SK-N-SH treated with all-trans-retinoic acid at 6 μM for 48 hours (cell line): ENCODE data around the gene SLC12A9.

Experiments used
- ATAC-seq: fragments of 200-7000 bp; cut with Tn5 transposase; 3 replicates; pipeline ENCODE4 v1.9.1; 2020; ENCODE audit warnings: mild to moderate bottlenecking, moderate library complexity
- ARNTL ChIP-seq: fragments of 450-650 bp; formaldehyde crosslinking; IDR thresholded peaks from 2 replicates; pipeline ENCODE4 v1.5.0; 2020; ENCODE audit warnings: low read depth, mild to moderate bottlenecking, moderate library complexity, borderline replicate concordance
- ESRRG ChIP-seq: fragments of 250-450 bp; sonication (Bioruptor Pico); IDR thresholded peaks from 2 replicates; pipeline ENCODE4 v1.6.1; 2021; ENCODE audit warnings: mild to moderate bottlenecking
- GLIS3 ChIP-seq: fragments of 250-450 bp; sonication (Bioruptor Pico); IDR thresholded peaks from 2 replicates; pipeline ENCODE4 v1.5.0; 2020; ENCODE audit warnings: mild to moderate bottlenecking, moderate library complexity
- OSR1 ChIP-seq: fragments of 250-450 bp; sonication (Bioruptor Pico); IDR thresholded peaks from 2 replicates; pipeline ENCODE4 v1.8.0; 2022; ENCODE audit warnings: moderate library complexity, mild to moderate bottlenecking, inconsistent platforms
- RARB ChIP-seq: fragments of 250-450 bp; sonication (Bioruptor Pico); IDR thresholded peaks from 2 replicates; pipeline ENCODE4 v1.8.0; 2021; ENCODE audit warnings: mild to moderate bottlenecking, moderate library complexity
- SNAI2 ChIP-seq: fragments of 250-450 bp; sonication (Bioruptor Pico); IDR thresholded peaks from 2 replicates; pipeline ENCODE4 v1.5.0; 2020; ENCODE audit warnings: mild to moderate bottlenecking, moderate library complexity
- TCF4 ChIP-seq: fragments of 250-450 bp; sonication (Bioruptor Pico); IDR thresholded peaks from 2 replicates; pipeline ENCODE4 v1.8.0; 2021; ENCODE audit warnings: mild to moderate bottlenecking, moderate library complexity, borderline replicate concordance
- TOX ChIP-seq: fragments of 250-450 bp; sonication (Bioruptor Pico); IDR thresholded peaks from 2 replicates; pipeline ENCODE4 v1.8.0; 2021; ENCODE audit warnings: mild to moderate bottlenecking, moderate library complexity, borderline replicate concordance
- ZC3H10 ChIP-seq: fragments of 250-450 bp; sonication (Bioruptor Pico); IDR thresholded peaks from 2 replicates; pipeline ENCODE4 v1.5.1; 2021; ENCODE audit warnings: mild to moderate bottlenecking, moderate library complexity
- ZFP3 ChIP-seq: fragments of 250-450 bp; sonication (Bioruptor Pico); IDR thresholded peaks from 2 replicates; pipeline ENCODE4 v1.5.0; 2020; ENCODE audit warnings: mild to moderate bottlenecking, moderate library complexity
- ZNF565 ChIP-seq: fragments of 450-650 bp; formaldehyde crosslinking; conservative IDR thresholded peaks from 2 replicates; pipeline ENCODE4 v1.5.0; 2020; ENCODE audit warnings: low read depth, mild to moderate bottlenecking, moderate library complexity
- ZNF70 ChIP-seq: fragments of 450-650 bp; formaldehyde crosslinking; IDR thresholded peaks from 2 replicates; pipeline ENCODE4 v1.5.0; 2020; ENCODE audit warnings: mild to moderate bottlenecking, moderate library complexity
- TF ChIP-seq, protein P1 (sequence below): fragments of 250-450 bp; sonication (Bioruptor Pico); IDR thresholded peaks from 2 replicates; pipeline ENCODE4 v1.5.1; 2021; ENCODE audit warnings: mild to moderate bottlenecking, moderate library complexity
- TF ChIP-seq, protein P2 (sequence below): fragments of 250-450 bp; sonication (Bioruptor Pico); IDR thresholded peaks from 2 replicates; pipeline ENCODE4 v1.5.1; 2020; ENCODE audit warnings: low read depth, mild to moderate bottlenecking, moderate library complexity
- TF ChIP-seq, protein P3 (sequence below): fragments of 250-450 bp; sonication (Bioruptor Pico); IDR thresholded peaks from 2 replicates; pipeline ENCODE4 v1.8.0; 2020; ENCODE audit warnings: mild to moderate bottlenecking, moderate library complexity, borderline replicate concordance
- TF ChIP-seq, protein P4 (sequence below): fragments of 250-450 bp; sonication (Bioruptor Pico); IDR thresholded peaks from 2 replicates; pipeline ENCODE4 v1.5.0; 2020; ENCODE audit warnings: mild to moderate bottlenecking, moderate library complexity

The SLC12A9 gene

DNA sequence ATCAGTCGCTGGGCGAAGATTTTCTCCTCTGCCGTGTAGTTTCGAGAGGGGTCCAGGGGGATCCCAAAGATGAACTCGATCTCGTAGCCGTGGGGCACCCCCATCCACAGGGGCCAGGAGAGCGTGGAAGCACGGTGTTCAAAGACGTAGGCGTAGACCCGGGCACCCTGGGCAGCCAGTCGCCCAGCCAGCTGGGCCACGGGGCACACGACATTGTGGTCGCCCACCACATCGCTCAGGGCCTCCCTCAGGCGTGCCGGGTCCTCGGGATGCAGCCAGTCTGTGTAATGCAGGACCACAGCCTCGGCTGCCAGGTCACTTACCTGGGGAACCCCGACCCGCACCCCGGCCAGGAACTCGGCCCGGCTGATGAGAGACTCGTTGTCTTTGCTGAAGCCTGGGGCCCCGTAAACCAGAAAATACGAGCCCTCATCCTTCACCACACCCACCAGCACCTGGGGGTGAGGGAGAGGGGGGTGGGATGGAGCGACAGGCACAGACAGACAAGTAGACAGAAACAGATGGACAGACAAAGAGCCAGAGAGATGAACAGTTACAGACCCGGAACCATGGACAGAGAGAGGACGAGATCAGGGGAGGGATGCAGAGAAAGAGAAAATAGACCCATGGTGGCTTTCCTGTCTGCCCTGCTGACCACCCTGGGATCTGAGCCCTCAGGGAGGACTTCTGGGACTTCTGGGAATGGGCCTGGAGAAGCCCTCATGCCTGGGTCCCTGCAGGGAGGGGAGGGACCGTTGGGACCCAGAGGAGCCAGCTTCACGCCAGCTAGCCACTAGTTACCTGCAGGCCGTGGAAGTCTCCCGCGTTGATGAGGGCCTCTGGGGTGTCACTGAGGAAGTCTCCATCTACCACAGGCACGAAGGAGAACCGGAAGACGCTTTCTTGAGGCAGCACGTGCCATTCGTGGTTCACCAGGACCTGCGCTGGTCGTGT is 40.1 kb downstream of the SLC12A9 start:
- TF ChIP-seq RARB (CRISPR knock-in tag) (no peak), OSR1 (CRISPR knock-in tag) (no peak), TCF4 (CRISPR knock-in tag) (no peak), TOX (CRISPR knock-in tag) (no peak)
- no peak for ATAC-seq

DNA sequence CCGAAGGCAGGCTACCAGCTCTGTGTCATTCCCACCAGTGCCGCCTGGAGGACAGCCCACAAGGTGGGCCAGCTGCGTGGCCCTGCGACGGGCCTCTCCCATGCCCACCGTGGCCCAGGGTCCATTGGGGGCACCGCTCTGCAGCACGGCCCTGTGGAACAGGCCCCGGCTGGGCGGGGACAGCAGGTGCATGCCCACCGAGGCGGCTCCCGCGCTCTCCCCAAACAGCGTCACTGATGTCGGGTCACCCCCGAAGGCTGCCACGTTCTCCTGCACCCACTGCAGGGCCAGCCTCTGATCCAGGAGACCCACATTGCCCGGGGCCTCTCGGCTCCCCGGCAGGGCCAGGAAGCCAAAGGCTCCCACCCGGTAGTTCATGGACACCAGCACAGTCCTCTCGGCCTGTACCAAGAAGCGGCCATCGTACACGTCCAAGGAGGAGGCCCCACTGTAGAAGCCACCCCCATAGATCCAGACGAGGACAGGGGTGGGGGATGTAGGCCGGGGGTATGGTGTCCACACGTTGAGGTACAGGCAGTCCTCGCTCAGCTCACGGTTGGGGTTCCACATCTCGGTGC is 40.9 kb downstream of the SLC12A9 start:
- ATAC-seq = no peak
- no peak for TF ChIP-seq GLIS3 (CRISPR knock-in tag)
- TF ChIP-seq ZFP3 = no peak
- TF ChIP-seq, all 23 proteins: peak for 0

DNA sequence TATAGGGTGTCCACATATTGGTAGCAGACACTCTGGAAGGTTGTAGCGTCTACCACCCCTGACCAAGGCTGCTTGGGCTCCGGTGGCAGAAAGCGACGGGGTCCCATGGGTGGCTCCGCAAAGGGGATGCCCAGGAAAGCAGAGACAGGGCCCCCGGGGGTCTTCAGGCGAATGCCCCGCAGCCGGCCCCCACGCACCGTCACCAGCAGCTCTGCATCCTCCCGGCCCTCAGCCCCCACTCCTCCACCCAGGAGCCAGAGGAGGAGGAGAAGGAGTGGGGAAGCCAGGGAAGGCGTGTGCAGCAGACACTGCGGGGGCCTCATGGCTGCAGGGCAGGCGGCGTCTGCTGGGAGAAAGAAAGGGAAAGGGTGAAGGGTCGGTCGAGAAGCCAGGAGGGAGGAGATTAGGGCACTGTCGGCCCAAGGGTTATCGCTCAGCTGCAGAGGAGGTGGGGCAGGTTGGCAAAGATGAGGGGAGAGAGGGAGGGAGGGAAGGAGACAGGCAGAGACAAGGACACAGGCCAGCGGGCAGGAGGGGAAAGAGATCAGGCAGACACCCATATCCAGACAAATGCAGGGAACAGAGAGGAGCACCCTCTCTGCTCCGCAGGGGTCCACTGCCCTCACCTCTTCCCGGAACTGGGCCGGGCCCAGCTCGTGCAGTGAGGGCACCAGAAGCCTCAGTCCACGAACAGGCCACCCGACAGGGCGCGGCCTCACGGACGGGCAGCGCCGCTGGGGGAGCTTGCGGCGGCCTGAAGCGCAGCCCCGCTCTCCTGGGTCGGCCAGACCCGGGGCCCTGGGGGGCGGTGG is 41.6 kb downstream of the SLC12A9 start:
- TF ChIP-seq, protein P1, sequence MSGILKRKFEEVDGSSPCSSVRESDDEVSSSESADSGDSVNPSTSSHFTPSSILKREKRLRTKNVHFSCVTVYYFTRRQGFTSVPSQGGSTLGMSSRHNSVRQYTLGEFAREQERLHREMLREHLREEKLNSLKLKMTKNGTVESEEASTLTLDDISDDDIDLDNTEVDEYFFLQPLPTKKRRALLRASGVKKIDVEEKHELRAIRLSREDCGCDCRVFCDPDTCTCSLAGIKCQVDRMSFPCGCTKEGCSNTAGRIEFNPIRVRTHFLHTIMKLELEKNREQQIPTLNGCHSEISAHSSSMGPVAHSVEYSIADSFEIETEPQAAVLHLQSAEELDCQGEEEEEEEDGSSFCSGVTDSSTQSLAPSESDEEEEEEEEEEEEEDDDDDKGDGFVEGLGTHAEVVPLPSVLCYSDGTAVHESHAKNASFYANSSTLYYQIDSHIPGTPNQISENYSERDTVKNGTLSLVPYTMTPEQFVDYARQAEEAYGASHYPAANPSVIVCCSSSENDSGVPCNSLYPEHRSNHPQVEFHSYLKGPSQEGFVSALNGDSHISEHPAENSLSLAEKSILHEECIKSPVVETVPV (CRISPR knock-in tag) = no peak
- TF ChIP-seq ZNF70 (no peak), ESRRG (no peak), SNAI2 (CRISPR knock-in tag) (no peak), OSR1 (CRISPR knock-in tag) (no peak), TCF4 (CRISPR knock-in tag) (no peak), ARNTL (no peak), ZNF565 (CRISPR knock-in tag) (no peak)
- TF ChIP-seq, protein P2, sequence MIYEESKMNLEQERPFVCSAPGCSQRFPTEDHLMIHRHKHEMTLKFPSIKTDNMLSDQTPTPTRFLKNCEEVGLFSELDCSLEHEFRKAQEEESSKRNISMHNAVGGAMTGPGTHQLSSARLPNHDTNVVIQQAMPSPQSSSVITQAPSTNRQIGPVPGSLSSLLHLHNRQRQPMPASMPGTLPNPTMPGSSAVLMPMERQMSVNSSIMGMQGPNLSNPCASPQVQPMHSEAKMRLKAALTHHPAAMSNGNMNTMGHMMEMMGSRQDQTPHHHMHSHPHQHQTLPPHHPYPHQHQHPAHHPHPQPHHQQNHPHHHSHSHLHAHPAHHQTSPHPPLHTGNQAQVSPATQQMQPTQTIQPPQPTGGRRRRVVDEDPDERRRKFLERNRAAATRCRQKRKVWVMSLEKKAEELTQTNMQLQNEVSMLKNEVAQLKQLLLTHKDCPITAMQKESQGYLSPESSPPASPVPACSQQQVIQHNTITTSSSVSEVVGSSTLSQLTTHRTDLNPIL (CRISPR knock-in tag) = no peak
- no peak for ATAC-seq

- ATAC-seq = peak; percentile 36
- TF ChIP-seq, protein P3, sequence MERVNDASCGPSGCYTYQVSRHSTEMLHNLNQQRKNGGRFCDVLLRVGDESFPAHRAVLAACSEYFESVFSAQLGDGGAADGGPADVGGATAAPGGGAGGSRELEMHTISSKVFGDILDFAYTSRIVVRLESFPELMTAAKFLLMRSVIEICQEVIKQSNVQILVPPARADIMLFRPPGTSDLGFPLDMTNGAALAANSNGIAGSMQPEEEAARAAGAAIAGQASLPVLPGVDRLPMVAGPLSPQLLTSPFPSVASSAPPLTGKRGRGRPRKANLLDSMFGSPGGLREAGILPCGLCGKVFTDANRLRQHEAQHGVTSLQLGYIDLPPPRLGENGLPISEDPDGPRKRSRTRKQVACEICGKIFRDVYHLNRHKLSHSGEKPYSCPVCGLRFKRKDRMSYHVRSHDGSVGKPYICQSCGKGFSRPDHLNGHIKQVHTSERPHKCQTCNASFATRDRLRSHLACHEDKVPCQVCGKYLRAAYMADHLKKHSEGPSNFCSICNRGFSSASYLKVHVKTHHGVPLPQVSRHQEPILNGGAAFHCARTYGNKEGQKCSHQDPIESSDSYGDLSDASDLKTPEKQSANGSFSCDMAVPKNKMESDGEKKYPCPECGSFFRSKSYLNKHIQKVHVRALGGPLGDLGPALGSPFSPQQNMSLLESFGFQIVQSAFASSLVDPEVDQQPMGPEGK = peak; percentile 84; the same call in 1 of the 2 replicates
- no peak for TF ChIP-seq ZC3H10 (CRISPR knock-in tag)
Observed at GRCh38 chr7:100894860-100895700, 42.6 kb downstream of the SLC12A9 start.

DNA sequence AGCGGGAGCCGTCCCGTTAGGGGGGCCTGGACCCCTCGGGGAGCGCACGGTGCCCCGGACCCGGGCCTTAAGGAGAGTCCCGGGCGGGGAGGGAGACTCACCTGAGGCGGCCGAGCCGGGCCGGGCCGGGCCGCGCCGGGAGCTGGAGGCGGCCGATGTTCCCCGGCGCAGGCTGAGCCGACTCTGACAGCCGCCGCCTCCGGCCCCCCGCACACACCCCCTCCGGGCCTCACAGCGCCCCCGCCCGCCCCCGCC is 43.1 kb downstream of the SLC12A9 start, which contains the start of gene ACHE:
Gene ACHE, minus strand, starts transcription at position 188 of the 255 bp plus-strand sequence. CDS start 1,656 bp downstream, outside the sequence.
- TF ChIP-seq RARB (CRISPR knock-in tag) (no peak), GLIS3 (CRISPR knock-in tag) (no peak), ZNF70 (no peak), OSR1 (CRISPR knock-in tag) (no peak)
- TF ChIP-seq, protein P4, sequence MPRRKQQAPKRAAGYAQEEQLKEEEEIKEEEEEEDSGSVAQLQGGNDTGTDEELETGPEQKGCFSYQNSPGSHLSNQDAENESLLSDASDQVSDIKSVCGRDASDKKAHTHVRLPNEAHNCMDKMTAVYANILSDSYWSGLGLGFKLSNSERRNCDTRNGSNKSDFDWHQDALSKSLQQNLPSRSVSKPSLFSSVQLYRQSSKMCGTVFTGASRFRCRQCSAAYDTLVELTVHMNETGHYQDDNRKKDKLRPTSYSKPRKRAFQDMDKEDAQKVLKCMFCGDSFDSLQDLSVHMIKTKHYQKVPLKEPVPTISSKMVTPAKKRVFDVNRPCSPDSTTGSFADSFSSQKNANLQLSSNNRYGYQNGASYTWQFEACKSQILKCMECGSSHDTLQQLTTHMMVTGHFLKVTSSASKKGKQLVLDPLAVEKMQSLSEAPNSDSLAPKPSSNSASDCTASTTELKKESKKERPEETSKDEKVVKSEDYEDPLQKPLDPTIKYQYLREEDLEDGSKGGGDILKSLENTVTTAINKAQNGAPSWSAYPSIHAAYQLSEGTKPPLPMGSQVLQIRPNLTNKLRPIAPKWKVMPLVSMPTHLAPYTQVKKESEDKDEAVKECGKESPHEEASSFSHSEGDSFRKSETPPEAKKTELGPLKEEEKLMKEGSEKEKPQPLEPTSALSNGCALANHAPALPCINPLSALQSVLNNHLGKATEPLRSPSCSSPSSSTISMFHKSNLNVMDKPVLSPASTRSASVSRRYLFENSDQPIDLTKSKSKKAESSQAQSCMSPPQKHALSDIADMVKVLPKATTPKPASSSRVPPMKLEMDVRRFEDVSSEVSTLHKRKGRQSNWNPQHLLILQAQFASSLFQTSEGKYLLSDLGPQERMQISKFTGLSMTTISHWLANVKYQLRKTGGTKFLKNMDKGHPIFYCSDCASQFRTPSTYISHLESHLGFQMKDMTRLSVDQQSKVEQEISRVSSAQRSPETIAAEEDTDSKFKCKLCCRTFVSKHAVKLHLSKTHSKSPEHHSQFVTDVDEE (CRISPR knock-in tag) = no peak
- peak; percentile 39 for ATAC-seq
